ENCODE data around the gene SAP25.

SAP25 gene

GRCh38 chr7:100573691-100574361 lies at the start of gene SAP25:
SAP25 (minus strand) TSS chr7:100573900; CDS start chr7:100573742, 158 bp downstream.
- DNase-seq = no peak

- no peak for DNase-seq
These were observed 47.9 kb upstream of the SAP25 start for GRCh38 chr7:100621554-100621953.

- no peak for DNase-seq
These were observed 47.1 kb upstream of the SAP25 start for GRCh38 chr7:100620804-100621203.

GRCh38 chr7:100620239-100620638 lies 46.5 kb upstream of the SAP25 start:
- no peak for DNase-seq

GRCh38 chr7:100614308-100614861 lies 40.7 kb upstream of the SAP25 start:
- no peak for DNase-seq

GRCh38 chr7:100613412-100614175 lies 39.9 kb upstream of the SAP25 start:
- DNase-seq = no peak

GRCh38 chr7:100612730-100613390 lies 39.2 kb upstream of the SAP25 start:
- peak in 1 of 58 donors; percentile 6 for DNase-seq

GRCh38 chr7:100611983-100612729 lies 38.5 kb upstream of the SAP25 start, which contains the start of gene MOSPD3:
MOSPD3 (plus strand) TSS chr7:100612540; CDS start chr7:100612792, 252 bp downstream.
- peak; percentile 82 to 100 (median 98) for DNase-seq

GRCh38 chr7:100609958-100610357 lies 36.3 kb upstream of the SAP25 start:
- DNase-seq = no peak

GRCh38 chr7:100607111-100607510 lies 33.4 kb upstream of the SAP25 start:
- DNase-seq = no peak

- DNase-seq = no peak
These were observed 32.6 kb upstream of the SAP25 start for GRCh38 chr7:100606313-100606712.

- DNase-seq = peak in 5 of 58 donors; percentile 16 to 29 (median 22)
These were observed 31.5 kb upstream of the SAP25 start for GRCh38 chr7:100604976-100605911.

- peak in 35 of 58 donors; percentile 7 to 54 (median 31) for DNase-seq
These were observed 30.6 kb upstream of the SAP25 start for GRCh38 chr7:100604028-100604975.

GRCh38 chr7:100603726-100604027 lies 30.0 kb upstream of the SAP25 start:
- DNase-seq = no peak

- no peak for DNase-seq
These were observed 29.4 kb upstream of the SAP25 start for GRCh38 chr7:100602889-100603725.

- no peak for DNase-seq
These were observed 27.0 kb upstream of the SAP25 start for GRCh38 chr7:100600730-100601038.

GRCh38 chr7:100599911-100600729 lies 26.4 kb upstream of the SAP25 start:
- no peak for DNase-seq
